GM18868 (cell line): ENCODE results near the gene SLC19A3.

Source experiments
- ATAC-seq: cut with Tn5 transposase; IDR thresholded peaks from one replicate; pipeline ENCODE4 v1.9.1; 2021; ENCODE audit warnings: mild to moderate bottlenecking, moderate library complexity; ENCODE audit not compliant: unreplicated experiment

SLC19A3 gene

GRCh38 chr2:227634201-227634600 lies 83.6 kb downstream of the SLC19A3 start:
- no peak for ATAC-seq
